HepG2 (cell line): ENCODE measurements around the gene PLPPR3. TPM values are rescaled to one million over a fixed set of nuclear protein-coding genes. Genes with fewer than 3 reads are reported as not detected.

Experiments used
- ATF4 ChIP-seq, 2 experiments: fragments of 450-650 bp in 1 of 2; sonication (generic) in 1 of 2; formaldehyde crosslinking; IDR thresholded peaks; 2 replicates each; pipeline versions ENCODE4 v1.5.0 to v1.8.0; 2020 to 2022; ENCODE audit warnings: mild to moderate bottlenecking in 1 of 2, missing genetic modification reagents in 1 of 2
- CCAR2 ChIP-seq: fragments of 200-400 bp; formaldehyde crosslinking; optimal IDR thresholded peaks from 2 replicates; pipeline ENCODE3; 2018; ENCODE audit warnings: low read depth, mild to moderate bottlenecking, low read length, moderate library complexity
- CEBPB ChIP-seq: IDR thresholded peaks from 2 replicates; pipeline ENCODE4 v1.6.1; 2011; ENCODE audit warnings: low read depth, low read length, improper control_type of control experiment, borderline replicate concordance
- ETV6 ChIP-seq: sonication (generic); formaldehyde crosslinking; conservative IDR thresholded peaks from 2 replicates; pipeline ENCODE4 v1.4.0; 2020; ENCODE audit warnings: missing genetic modification reagents
- FOXJ3 ChIP-seq: sonication (generic); formaldehyde crosslinking; IDR thresholded peaks from 2 replicates; pipeline ENCODE4 v1.4.0; 2020; ENCODE audit warnings: missing genetic modification reagents, mild to moderate bottlenecking, borderline replicate concordance
- HNF4A ChIP-seq: sonication (generic); formaldehyde crosslinking; IDR thresholded peaks from 2 replicates; pipeline ENCODE4 v1.4.0; 2020; ENCODE audit warnings: missing genetic modification reagents
- MAF1 ChIP-seq: sonication (generic); formaldehyde crosslinking; IDR thresholded peaks from 2 replicates; pipeline ENCODE4 v1.5.0; 2020; ENCODE audit warnings: missing genetic modification reagents, borderline replicate concordance
- ZMYM3 ChIP-seq: sonication (generic); formaldehyde crosslinking; IDR thresholded peaks from 2 replicates; pipeline ENCODE4 v1.5.1; 2020; ENCODE audit warnings: mild to moderate bottlenecking, missing genetic modification reagents
- ZNF382 ChIP-seq: sonication (generic); formaldehyde crosslinking; IDR thresholded peaks from 2 replicates; pipeline ENCODE4 v1.5.0; 2020; ENCODE audit warnings: missing genetic modification reagents, mild to moderate bottlenecking, borderline replicate concordance
- ZNF790 ChIP-seq: sonication (generic); formaldehyde crosslinking; IDR thresholded peaks from 2 replicates; pipeline ENCODE4 v1.8.0; 2022; ENCODE audit warnings: missing genetic modification reagents, mild to moderate bottlenecking, borderline replicate concordance
- polyA plus RNA-seq, 8 experiments: library from polyadenylated mRNA; depleted of rRNA in 3 of 8; stranded (reverse) in 7 of 8; unstranded in 1 of 8; fragments of >200 nt; fragmentation: Illumina TruSeq in 4 of 8; extraction: Trizol in 4 of 8; gene quantifications; 2 replicates each; pipeline versions ENCODE4 v1.2.1 to v1.2.3, GENCODE V29; 2011 to 2016; ENCODE audit warnings: low read depth in 4 of 8, missing spikeins in 1 of 8, mixed read lengths in 1 of 8; ENCODE audit not compliant: insufficient read depth in 1 of 8
- total RNA-seq, 5 experiments: library from RNA; depleted of rRNA; stranded (reverse); fragments of >200 nt; fragmentation: Illumina TruSeq; extraction: Trizol; gene quantifications; 2 replicates each; pipeline ENCODE4 v1.2.3, GENCODE V29; 2016; ENCODE audit warnings: low read depth in 1 of 5
- TF ChIP-seq, protein P1 (sequence below): sonication (generic); formaldehyde crosslinking; IDR thresholded peaks from 2 replicates; pipeline ENCODE4 v1.4.0; 2020; ENCODE audit warnings: missing genetic modification reagents
- TF ChIP-seq, protein P2 (sequence below): sonication (generic); formaldehyde crosslinking; IDR thresholded peaks from 2 replicates; pipeline ENCODE4 v1.5.0; 2020; ENCODE audit warnings: missing genetic modification reagents, mild to moderate bottlenecking, borderline replicate concordance

The PLPPR3 gene
- total and polyA plus RNA-seq, 2 of the 13 experiments (the other 11 are each of a cell fraction or from before 2014, with no cell fraction given), result 0.07 to 0.16 TPM

DNA sequence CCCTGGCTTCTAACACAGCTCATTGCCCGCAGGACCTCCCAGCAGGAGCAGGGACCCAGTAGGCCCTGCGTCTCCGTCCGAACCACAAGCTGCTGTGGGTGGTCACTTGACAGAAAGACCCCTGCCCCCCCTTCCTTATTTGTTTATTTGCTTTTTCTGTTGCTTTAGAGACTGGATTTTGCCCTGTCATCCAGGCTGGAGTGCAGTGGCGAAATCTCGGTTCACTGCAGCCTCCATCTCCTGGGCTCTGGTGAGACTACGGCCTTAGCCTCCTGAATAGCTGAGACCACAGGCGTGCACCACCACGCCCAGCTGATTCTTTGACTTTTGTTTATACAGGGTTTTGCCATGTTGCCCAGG lies 32.1 kb downstream of the PLPPR3 start (continued):
- TF ChIP-seq, protein P1, sequence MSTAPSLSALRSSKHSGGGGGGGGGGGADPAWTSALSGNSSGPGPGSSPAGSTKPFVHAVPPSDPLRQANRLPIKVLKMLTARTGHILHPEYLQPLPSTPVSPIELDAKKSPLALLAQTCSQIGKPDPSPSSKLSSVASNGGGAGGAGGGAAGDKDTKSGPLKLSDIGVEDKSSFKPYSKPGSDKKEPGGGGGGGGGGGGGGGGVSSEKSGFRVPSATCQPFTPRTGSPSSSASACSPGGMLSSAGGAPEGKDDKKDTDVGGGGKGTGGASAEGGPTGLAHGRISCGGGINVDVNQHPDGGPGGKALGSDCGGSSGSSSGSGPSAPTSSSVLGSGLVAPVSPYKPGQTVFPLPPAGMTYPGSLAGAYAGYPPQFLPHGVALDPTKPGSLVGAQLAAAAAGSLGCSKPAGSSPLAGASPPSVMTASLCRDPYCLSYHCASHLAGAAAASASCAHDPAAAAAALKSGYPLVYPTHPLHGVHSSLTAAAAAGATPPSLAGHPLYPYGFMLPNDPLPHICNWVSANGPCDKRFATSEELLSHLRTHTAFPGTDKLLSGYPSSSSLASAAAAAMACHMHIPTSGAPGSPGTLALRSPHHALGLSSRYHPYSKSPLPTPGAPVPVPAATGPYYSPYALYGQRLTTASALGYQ (CRISPR knock-in tag), result no peak
- TF ChIP-seq FOXJ3 (CRISPR knock-in tag), result peak; percentile 37; the same call in 1 of the 2 replicates
- TF ChIP-seq ATF4 (CRISPR knock-in tag; IDR thresholded peaks at IDR 0.05), result peak in 1 of 2 experiments; percentile 45; a peak in 1 of 4 replicates
- no peak for TF ChIP-seq MAF1 (CRISPR knock-in tag)
- peak; percentile 36; the same call in 1 of the 2 replicates for TF ChIP-seq HNF4A (CRISPR knock-in tag)
- TF ChIP-seq ZNF790, result no peak
- TF ChIP-seq, protein P2, sequence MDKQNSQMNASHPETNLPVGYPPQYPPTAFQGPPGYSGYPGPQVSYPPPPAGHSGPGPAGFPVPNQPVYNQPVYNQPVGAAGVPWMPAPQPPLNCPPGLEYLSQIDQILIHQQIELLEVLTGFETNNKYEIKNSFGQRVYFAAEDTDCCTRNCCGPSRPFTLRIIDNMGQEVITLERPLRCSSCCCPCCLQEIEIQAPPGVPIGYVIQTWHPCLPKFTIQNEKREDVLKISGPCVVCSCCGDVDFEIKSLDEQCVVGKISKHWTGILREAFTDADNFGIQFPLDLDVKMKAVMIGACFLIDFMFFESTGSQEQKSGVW, result no peak
- peak; percentile 5 for TF ChIP-seq CCAR2
- no peak for TF ChIP-seq ETV6
- TF ChIP-seq CEBPB, result peak; percentile 53; the same call in 1 of the 2 replicates
- TF ChIP-seq ZMYM3 (CRISPR knock-in tag), result peak; percentile 89
- no peak for TF ChIP-seq ZNF382 (CRISPR knock-in tag)
